Right kidney (tissue), 1 donor: Measurements from ENCODE around the gene HDGF.

Experiments used
- DNase-seq: peaks from one replicate; pipeline ENCODE4 v3.0.0-alpha.2; 2016

HDGF gene

DNA sequence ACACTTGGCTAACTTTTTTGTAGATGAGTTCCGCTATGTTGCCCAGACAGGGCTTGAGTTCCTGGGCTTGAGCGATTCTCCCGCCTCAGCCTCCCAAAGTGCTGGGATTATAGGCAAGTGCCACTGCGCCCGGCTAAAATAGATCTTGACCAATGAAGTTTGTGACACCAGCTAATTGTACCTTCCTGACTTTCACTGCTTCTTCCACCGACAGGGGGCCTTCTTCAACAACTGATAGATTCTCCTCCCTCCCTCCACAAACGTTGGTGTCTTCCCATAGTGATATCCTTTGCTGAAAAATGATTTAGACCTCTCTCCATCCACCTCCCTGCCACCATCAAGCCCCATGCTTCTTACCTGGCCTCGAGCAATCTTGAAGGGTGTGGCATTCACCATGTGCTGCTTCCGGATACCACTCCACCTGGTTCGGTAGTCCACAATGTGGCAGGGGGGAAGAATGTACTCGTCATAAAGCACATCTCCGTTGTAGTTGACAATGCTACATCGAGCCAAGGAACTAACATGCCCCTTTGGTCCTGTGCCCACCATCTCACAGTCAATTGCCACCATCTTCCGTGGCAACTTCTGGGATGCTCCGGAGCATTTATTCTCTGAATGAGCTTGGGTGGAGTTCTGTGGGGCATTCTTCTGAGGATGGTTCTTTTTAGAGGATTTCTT, 24.8 kb downstream of the HDGF start:
- no peak for DNase-seq

DNA sequence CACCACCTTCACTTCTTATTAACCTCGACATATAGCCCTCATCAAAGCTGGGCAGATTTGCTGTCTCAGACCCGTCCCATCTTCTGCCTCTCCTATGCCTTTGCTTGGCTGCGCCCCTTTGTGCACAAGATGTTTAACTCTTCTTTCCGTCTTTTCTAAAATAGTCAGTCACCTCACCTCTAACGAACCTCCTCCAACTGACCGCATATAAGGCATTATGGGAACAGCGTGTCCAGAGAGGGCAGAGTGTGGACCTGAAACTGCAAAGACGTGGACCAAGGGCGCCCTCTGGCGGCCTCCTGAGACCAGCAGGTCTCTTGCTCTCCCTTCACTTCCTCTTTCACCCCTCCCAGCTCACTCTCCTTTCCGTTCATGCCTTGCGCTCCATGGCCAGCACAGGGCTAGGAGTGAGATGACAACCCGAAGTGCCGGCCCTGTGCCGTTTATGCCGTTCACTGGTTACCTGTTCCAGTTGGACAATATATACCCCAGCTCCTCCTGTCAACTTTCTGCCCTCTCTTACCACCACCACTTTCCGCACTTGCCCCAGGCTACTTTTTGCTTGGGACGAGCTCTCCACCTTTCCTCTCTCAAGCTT, 25.7 kb downstream of the HDGF start:
- DNase-seq: peak; percentile 78

DNA sequence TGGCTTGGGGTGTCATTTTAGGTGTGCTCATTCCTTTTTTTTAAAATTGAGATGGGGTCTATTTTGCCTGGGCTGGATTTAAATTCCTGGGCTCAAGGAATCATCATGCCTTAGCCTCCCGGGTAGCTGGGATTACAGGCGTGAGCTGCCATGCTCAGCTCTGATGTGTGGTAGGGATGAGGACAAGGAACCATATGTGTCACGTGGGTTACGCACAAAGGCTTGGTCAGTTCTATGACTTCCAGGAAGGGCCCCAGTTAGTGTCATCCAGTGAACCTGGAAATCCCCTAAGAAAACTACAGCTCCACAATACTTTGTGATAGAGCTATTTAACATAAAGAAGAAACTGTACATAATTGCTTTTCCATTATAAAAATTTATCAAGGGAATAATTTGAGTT, 29.9 kb downstream of the HDGF start:
- DNase-seq: no peak

DNA sequence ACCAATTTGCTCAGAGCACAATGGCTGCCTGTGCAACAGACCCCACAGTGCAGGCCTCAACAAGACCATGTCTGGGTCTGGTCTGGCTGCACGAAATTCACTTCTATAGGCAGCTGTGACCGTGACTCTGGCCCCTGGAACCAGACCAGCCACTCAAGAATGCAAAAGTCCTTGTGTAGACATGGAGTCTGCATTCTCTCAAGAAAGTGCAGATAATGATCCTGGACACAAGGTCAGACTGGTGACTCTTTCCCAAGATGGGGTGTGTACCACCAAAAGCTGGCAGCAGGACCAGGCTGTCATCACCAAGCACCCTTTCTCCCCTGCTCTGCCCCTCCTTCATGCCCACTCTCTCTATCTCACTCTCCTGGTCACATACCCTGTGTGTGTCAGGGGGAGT, 30.3 kb downstream of the HDGF start:
- DNase-seq: no peak

DNA sequence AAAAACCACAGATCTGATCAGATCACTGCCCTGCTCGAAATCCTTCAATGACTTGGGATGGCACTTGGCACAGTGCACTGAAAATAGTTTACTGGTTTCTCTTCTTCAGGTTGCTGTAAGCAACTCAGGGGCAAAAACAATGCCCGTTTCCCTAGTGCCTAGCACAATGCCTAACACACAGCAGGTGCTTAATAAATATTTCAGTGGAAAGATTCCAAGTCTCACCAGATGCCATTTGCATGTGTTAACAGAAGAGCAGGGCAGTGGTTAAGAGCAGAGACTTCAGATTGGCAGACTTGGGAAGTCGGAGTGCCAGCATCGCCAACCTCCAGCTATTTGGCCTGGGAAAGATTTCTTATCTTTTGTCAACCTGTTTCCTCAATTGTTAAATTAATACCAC, 34.1 kb downstream of the HDGF start:
- DNase-seq: no peak

DNA sequence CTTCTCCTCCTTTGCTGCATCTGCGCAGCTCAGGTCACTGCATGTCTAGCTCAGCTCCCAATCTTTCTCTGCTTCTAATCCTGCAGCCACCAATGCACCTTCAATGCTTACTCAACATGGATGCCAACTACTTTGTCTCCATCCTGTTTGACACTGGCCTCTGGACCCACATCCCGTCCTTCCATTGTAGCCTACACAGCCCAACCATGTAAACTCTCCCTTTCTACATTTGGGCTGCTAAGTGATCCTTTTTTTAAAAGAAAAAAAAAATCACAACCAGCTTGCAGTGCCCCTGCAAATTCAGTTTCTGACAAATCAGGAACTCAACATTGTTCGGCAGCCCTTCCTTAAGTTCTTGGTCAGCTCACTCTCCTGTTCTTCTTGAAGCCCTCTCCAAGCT, 36.6 kb downstream of the HDGF start:
- no peak for DNase-seq

DNA sequence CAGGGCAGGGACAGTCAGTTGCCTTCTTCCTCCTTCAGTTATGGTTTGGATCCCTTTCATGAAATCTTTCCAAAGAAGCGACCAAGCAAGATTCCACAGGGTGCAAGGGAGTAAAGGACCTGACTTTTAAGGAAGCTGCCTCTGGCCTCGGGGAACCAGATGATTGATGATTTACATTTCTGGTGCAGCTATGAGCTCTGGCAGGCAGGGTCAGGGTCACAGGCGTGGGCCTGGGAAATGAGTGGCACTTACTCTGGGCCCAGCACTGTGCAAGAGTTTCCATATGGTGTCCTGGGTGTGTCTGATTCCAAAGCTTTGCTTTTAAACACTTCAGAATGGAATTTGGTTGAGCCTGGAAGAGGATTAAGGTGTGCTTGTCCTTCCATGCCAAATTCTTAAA, 38.8 kb downstream of the HDGF start:
- no peak for DNase-seq

DNA sequence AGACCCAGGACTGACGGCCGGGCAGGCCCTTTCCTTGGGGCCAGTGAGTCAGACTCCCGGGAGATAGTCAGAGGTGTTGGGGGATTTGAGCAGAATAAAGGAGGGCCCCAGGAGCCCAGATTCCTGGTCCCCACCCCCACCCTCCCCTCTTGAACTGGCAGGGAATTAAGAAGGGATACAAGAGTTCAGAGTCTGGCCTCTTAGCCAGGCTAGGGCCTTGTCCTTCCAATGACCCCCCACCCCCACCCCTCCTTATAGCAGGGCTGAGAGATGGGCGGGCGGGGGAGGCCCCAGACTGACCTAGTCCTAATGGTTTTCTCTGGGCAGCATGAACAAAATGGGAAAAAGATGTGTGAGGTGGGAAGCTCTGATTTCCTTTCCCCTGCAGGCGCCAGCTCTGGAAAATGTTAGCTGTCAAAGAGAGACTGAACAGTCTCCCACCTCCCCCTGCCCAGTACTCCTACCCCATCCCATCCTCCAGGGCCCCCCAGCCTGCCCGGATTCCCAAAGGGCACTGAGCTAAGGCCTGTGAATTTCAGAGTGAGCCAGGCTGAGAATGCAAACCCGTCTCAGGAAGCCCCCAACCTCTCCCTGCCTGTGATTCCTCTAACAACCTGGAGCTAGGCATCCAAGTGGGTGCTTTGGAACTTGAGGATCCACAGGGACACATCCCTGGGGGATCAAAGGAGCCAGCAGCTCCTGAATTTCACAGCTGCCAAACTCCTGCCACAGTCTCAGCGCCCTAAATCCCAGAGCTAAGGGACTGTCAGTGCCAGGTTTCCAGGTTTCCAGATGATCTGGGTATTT, 40.3 kb downstream of the HDGF start:
- DNase-seq: no peak

DNA sequence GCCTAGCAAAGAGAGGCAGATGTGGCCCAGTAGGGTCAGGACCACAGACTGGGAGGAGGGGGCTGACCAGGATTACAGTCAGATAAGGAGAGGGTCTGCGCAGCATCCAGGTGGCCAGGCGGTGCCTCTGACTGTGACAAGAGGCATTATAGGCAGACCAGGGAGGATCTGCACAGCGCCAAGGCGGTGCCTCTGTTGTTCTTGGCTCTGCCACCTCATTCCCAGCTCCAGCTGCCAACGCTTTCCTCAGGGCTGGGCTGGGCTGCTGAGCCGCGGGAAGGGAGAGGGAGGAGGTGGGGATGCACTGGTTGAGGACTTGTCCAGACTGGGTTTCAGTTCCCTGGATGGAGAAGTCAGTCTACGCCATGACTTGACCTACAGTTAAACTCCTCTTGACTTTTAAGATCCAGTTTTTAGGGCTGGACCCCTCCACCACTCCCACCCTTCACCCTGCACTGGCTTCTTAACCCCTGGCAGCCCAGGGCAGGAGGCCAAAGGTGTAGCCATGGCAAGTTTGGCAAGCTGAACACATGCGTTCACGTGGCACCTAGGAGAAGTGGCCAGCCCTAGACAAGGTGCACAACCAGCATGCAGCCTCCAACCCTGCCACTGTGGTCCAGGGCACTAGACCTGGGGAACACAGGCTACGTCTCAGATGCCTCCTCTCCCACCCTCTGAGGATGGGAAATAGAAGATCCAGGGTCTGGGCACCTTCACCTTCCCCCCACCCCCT, 41.6 kb downstream of the HDGF start:
- DNase-seq: no peak

DNA sequence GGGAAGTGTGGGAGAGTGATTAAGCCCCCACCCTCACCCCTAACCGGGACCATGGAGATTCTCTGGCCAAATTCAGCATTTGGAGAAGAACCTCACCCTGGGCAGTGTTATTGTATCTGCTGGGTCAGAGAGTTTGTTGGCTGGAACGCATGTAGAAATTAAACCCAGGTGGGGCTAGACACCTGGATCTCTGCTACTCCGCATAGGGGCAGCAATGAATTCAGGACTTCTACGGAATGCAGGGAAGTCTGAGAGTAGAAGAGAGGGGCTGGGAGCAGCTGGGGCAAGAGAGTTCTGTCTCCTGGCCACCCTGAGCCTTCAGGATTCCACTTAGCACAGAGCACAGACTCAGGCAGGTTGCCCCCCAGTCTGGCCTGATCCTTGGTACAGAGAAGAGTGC, 42.4 kb downstream of the HDGF start:
- DNase-seq: no peak

DNA sequence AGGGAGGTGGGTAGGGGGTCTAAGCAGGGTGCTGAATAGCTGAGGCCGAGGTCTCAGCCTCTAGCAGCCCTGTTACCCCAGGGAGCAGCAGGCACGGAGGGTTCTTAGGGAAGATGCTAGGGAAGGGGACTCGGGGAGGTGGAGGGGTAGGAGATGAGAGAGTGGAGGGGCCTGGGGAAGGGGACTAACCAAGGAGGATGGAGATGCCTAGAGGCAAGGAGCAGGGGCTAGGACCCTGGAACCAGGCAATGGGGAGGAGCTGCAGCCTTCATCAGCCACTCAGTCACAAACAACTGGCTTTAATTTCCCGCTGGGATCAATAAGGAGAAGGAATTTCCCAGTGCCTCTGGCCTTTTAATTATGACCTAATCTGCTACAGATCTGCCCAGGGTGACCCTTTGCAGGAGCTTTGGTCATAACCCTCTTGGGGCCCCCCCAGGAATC, 43.2 kb downstream of the HDGF start:
- DNase-seq: no peak

DNA sequence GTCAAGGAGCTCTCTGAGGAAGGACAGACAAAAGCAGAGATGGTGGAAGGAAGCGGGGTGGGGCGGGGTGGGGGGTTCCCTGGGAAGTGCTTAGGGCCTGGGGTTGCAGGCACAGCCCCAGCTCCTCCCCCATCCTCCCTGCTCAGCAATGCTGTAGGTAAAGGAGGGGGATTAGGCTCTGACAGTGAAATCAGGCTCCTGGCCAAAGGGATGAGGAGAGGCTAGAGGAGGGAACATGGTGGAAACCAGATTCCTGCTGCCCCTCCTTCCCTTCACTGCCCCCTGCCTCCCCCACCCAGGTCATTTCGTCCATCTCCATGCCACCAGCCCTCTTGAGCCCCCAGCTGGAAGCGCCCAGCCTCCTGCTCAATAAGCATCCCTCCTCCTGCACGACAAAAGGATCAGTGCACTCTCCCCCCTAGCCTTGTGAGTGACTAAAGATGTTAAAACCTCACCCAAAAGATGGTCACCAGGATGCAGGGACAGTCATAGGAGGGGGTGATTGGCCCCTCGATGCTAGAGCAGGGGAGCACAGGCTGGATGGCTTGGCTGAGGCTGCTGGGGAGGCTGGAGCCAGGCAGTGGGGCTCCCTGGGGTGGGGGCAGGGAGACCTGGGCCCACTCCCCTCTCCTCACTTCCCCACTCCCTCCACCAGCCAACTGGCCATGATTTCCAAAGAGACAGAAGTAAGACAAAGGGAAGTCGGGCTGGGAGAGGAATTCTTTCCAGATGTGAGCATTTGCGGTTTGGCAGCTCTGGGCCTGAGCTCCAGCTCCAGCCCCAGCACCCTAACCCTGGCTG, 43.9 kb downstream of the HDGF start:
- DNase-seq: peak; percentile 50

DNA sequence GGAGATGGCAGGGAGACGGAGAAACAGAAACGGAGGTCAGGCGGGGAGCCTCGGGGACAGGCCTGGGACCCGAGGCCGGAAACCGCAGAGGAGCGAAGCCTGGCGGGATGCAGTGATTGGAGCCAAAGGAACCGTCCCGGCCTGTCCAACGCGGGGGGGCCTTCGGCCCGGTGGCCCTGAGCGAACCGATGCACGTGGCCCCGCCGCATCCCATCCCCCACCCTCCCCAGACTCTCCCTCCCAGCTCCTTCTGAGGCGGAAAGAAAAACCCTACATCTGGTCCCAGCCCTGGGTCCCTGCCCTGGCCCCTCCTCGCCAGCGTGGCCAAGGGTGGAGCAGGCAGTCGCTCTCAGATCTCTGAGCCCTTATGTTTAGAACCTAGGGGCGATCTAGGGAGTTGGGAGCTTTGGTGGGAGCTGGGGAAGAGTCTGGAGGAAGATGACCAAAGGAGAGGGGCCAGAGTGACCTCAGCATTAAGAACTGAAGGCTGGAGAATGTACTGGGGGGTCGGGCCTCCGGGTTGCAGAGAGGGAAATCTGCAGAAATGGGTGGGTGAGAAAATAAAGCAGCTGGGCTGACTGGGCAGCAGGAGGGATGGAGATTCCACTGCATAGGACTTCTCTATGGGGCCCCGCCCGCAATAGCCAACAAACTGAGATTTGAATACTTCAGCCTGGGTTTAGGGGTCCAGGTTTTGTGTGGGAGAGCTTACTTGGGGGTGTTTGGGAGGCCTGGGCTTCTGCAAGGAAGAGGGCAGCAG, 44.6 kb downstream of the HDGF start:
- no peak for DNase-seq

DNA sequence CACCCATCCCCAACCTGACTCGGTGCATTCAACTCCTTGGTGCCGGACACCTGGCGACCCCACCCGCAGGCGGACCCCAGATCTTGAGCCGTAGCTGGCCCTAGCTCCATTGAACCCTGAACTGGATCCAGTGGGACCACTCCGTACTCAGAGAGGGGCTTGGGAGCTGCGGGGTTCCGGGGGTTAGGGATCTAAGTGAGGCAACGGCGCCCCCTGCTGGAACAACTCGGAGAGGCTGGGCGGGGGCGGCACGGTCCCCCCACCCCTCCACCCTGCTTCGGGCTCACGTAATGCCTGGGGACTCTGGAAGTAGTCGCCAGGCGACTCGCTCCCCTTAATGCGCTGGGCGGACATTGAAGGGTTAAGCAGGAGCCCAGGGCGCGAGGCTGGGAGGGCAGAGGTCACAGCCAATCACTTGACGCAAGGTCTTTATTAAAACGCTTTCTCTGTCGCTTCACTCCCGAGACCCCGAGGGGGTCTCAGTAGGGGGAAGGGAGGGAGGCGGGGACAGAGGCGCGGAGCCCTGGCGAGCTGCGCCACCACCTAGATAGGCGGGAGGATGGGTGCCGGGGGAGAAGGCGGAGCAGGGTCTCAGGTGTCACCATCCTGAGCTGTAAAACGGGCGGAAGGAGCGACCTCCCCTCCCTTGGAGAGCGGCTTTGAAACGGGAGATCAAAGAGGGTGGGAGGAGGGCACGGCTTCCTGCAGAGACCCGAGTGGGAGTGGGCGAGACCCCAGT, 45.4 kb downstream of the HDGF start:
- DNase-seq: peak; percentile 90

DNA sequence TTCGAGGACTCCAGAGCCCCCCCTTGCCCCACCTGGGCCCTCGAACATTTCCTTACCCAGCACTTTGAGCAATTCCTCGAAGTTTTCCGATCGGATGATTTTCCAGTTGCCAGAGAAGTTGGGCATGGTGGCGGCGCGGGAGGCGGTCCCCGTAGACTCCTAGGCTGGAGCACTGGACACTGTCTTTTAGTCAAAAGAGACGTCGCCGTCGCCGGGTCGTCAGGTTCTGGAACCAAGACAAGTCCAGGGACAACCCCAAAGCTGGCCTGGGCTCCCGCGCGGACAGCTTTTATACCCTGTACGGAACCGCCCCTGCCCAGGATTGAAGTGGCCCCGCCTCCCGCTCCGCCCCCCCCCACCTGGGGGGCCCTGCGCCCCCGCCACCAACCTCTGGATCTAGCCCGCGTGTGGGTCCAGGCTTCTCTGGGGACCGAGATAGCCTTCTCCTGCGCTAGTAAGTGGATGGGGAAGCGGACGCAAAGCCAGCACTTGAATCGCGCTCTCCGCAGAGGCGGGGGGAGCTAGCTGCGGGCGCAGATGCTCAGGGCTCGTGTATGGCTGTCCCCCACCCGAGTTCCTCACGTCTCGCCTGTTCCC, 46.1 kb downstream of the HDGF start, which contains the start of gene CRABP2:
Gene CRABP2, minus strand, starts transcription at position 263 of the 597 bp plus-strand sequence. Its CDS starts 137 bp downstream, at position 126.
- DNase-seq: no peak

DNA sequence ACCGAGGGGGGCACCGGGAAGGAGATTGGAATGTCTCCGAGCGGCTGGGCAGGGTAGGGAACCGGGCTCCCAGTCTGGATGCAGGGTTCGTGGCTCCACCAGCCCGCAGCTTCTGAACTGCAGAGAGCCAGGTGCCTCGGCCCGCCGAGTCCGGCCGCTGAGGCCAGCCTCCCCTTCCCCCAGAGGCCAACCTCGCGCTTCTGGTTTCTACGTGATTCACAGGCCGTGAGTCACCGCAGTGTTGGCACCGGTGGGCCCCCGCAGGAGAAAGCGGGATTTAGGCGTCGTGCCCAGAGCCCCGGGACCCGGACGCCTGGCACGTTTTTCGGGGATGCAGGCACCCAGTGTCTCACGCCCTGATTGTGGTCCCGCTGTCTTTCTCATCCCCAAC, 46.5 kb downstream of the HDGF start:
- peak; percentile 66 for DNase-seq

DNA sequence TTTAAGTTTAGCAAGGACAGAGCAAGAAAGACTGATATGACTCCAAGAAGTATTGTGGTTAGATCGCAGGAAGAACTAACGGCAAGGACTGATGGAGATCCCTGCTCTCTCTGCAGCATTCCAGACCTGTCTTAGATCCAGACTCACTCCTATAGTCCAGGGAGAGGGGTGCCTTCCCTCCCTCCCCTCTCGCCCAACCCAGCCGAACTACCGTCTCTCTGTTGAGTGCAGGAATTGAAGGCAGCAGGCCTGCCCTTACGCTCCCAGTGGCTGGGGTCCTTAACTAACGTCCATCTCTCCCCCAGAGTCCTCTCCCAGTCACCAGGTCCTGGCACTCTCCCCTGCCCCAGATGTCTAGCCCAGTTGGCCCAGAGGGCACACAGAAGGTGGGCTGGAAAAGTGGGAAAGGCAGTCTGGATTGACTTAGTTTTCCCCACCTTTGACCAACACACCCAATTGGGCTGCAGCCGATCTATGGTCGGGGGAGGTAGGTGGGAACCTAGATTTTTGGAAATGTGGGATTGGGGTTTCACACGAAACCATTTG, 47.2 kb downstream of the HDGF start:
- DNase-seq: peak; percentile 34

DNA sequence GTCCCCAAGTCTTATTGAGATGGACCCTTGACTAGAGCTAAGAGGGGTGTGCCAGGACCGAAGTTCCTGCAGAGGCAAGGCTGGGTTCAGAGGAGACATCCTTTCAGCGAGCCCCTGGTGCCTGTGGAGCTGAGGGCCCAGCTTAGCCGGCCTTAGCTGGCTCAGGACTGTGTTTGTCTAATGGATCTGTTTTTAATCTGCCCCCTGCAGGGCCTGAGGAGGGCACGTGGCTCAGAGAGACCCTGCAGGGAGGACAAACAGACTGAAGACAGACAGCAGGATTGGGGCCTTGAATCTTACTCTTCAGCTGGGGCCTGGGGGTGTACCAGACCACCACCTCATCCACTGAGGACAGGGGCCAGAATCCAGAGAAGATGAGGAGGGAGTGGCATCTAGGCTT, 47.7 kb downstream of the HDGF start:
- DNase-seq: no peak

DNA sequence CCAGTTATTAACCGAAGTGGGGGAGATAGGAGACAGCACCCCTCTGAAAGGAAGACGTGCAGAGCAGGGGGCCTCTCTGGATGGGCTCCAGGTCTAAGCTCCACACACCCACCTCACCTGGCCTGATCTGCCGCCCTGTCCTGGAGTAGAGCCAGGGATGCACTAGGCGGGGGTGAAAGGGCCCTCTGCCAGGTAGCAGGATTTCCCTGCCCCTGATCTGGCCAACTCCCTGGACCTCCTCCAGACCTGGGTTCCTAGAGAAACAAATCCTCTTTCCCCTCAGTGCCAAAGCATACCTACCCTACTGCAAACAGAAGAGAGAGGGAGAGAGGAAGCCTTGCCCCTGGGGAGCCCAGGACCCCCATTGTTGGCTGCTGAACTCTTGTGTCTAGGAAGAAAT, 48.1 kb downstream of the HDGF start:
- DNase-seq: no peak
